ENCODE measurements around the gene SLC6A18.

GRCh38 chr5:1251678-1252580 lies 26.7 kb downstream of the SLC6A18 start:
- TF ChIP-seq EZH2 (IDR thresholded peaks at IDR 0.05; ENCODE audit: low read length) (no peak), CTCF (optimal IDR thresholded peaks at IDR 0.05 in 1 of 3, IDR thresholded peaks at IDR 0.05 in 1 of 3, conservative IDR thresholded peaks at IDR 0.05 in 1 of 3; ENCODE audit: extremely low read depth in 1 of 3, insufficient read depth in 2 of 3, low read length in 3 of 3) (no peak)
